Activated naive CD8-positive, alpha-beta T cell treated with anti-CD3 and anti-CD28 coated beads, Interleukin-2, amount 50 U/mL, for 16 hours (primary cell): ENCODE results near the gene SPATA3.
"Not testable (repeated sequence)": the region's sequence is repeated elsewhere in the genome, so short reads cannot be mapped to it uniquely, and the experiment has no call there.

Source experiments
- DNase-seq: peaks from one replicate; pipeline ENCODE4 v3.0.0-alpha.2; 2020; ENCODE audit warnings: low read depth, low spot score

The SPATA3 gene

DNA sequence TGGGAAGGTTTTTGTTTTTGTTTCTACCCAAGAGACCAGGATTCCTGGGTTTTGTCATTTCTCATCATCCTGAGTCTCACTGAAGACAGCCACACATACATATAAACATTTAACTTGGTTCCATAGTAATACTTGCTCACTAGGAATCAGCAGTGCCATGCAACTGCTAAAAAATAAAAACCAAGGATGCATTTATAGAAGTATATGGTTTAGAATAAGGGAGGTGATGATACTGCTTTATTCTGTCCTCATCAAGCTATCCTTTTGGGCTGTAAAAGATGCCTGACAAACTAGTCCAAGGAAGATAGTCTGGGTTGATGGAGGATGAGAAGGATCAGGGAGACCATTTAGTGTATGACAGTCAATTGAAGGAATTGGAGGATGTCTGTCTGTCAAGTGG is 740 bp downstream of the SPATA3 start:
- DNase-seq: no peak

- DNase-seq: no peak
Measured at GRCh38 chr2:230998882-230999281, 3.0 kb downstream of the SPATA3 start.

DNA sequence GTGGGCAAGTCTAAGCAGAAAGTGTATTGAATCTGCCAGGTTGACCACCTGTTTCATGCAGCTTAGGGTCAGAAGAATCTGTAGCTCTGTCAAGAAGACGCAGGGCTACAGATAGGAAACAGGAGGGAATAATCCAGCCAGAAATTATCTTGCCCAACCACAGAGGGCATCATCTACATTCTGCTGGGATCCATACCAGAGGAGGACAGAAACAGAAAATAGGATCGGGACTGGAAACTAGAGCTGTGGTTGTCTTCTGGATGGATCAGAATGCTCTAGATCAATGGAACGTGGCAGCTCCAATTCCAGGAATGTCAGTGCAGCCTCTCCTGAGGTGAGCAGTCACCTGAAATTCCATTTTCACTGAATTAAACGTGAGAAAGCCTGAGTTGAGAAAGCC is 3.6 kb downstream of the SPATA3 start:
- DNase-seq: no peak

GRCh38 chr2:231000211-231000904 is 4.4 kb downstream of the SPATA3 start:
- DNase-seq: no peak

GRCh38 chr2:231001036-231001435 is 5.1 kb downstream of the SPATA3 start:
- DNase-seq: no peak

- no peak for DNase-seq
Measured at GRCh38 chr2:231001921-231002320, 6.0 kb downstream of the SPATA3 start.

GRCh38 chr2:231002641-231003040 is 6.7 kb downstream of the SPATA3 start:
- DNase-seq: no peak

DNA sequence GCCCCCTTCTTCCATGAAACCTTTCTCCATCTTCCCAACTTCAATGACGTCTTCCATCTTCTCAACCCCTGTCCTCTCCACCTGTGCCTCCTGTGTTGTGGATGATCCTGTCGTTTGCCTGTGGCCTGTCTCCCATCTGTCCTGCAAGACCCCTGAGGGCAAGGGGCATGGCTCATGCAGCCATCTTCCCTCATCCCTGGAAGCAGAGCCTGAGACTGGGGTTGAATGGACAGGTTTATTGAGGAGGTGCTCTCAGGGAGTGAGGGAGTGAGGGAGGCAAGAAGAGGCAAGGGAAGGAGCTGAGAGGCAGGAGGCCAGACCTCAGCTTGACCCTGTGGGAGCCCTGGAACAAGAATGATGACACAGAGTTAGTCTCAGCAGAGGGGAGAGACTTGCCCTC is 7.3 kb downstream of the SPATA3 start:
- no peak for DNase-seq

GRCh38 chr2:231004930-231005329 is 9.0 kb downstream of the SPATA3 start:
- not testable (repeated sequence) for DNase-seq

- DNase-seq: no peak
Measured at GRCh38 chr2:231007286-231008098, 11.6 kb downstream of the SPATA3 start.

GRCh38 chr2:231008131-231008530 is 12.2 kb downstream of the SPATA3 start:
- no peak for DNase-seq

- DNase-seq: no peak
Measured at GRCh38 chr2:231009236-231009919, 13.5 kb downstream of the SPATA3 start.

GRCh38 chr2:231010201-231010730 is 14.3 kb downstream of the SPATA3 start:
- DNase-seq: no peak

GRCh38 chr2:231011526-231011925 is 15.6 kb downstream of the SPATA3 start:
- DNase-seq: no peak

DNA sequence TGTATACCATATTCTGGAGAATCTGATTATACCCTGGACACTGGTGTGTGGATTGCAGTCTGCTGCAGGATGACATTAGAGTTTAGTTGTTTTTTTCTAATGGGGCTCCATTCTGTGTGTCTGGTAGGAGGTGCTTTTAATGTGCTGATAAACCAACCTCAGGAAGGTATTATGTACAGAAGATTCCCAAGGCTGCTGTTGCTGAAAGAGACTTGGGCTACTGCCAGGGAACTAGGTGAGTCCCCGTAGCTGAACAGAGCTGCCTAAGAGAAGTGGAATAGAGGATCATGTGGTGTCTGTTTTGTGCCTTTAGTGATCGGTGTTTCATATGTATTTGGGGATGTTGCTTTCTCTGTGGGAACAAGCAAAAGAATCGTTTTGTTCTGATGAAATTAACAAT is 16.5 kb downstream of the SPATA3 start:
- no peak for DNase-seq

GRCh38 chr2:231013820-231014219 is 17.9 kb downstream of the SPATA3 start:
- DNase-seq: no peak

DNA sequence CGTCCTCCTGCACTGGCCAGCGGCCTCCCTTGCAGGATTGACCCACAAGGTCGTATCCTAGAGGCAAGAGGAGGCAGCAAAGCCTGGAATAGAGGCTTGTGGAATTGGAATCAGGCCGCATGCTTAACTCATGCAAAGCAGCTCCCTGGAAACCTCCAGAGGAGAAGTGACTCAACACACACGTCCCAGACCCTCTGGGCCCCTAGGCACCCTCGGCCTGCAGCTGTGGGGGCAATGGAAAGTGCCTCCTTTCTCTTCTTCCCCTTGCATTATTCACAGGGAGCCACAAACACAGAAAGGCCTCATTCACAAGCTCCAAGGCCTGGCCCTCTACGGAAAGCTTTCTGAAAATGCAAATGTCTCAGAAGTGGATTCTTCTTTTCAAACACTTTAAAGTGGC is 19.6 kb downstream of the SPATA3 start:
- no peak for DNase-seq

DNA sequence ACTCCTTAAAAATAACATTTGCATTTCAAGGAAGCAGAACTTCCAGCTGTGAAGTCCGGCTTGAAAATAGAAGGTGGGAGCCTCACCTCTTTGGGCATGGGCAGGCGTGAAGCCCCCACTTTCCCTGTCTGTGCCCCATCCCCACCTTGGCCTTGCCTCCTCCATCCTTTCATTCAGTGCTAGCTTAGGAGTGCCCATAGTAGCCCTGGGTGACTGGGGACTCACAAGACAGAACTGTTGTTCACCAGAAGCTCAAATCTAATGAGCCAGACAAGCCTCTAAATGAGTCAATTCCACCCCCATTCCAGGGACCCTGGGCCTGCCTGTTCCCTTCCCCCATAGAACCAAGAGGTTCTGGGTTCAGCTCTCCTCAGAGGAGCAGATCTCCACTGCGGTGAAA is 20.0 kb downstream of the SPATA3 start:
- DNase-seq: no peak

- DNase-seq: no peak
Measured at GRCh38 chr2:231016566-231017230, 20.8 kb downstream of the SPATA3 start.

GRCh38 chr2:231017231-231017598 is 21.3 kb downstream of the SPATA3 start:
- no peak for DNase-seq

DNA sequence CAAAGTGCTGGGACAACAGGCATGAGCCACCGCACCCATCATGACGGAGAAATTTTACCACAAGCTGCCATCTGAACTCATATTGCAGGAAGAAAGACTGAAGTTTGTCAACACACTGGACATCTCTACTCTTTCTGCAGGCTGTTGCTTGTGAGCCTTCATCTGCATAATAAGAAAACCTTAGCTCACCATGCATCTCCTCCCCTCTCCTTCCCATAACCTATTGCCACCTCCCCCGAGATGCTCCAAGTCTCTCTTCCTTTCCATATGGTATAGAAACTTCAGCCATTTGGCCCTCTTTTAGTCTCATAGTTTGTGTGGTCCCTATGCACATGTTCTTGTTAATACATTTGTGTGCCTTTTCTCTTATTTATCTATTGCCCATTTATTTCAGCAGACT is 22.3 kb downstream of the SPATA3 start:
- DNase-seq: no peak

DNA sequence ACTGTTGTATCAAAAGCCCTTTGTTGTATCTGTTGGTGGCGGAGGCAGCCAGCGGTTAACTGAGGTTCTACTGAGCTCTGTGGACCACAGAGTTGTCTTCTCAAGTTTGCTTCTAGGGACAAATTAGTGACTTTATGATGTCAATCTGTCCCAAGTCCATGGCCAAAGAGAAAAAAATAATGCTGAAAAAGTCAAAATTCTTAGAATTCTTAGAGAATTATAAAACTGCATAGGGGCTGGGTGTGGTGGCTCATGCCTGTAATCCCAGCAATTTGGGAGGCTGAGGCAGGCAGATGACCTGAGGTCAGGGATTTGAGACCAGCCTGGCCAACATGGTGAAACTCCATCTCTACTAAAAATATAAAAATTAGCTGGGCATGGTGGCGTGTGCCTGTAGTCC is 29.1 kb downstream of the SPATA3 start:
- DNase-seq: not testable (repeated sequence)
